Lower leg skin (tissue), 4 donors: Measurements from ENCODE around the gene FEM1B. TPM values are rescaled to one million over a fixed set of nuclear protein-coding genes. Genes with fewer than 3 reads are reported as not detected.

Experiments
- DNase-seq, 2 donors: peaks; one replicate each; pipeline ENCODE4 v3.0.0-alpha.2; 2019; ENCODE audit warnings: low spot score in 2 of 2
- H3K4me3 ChIP-seq: fragments of 200-600 bp; sonication (generic); 2 replicates; pipeline ENCODE4 v1.5.1; 2017; ENCODE audit warnings: mild to moderate bottlenecking, low read depth; ENCODE audit not compliant: poor library complexity, severe bottlenecking
- CTCF ChIP-seq, 3 donors: fragments of 450-650 bp; IDR thresholded peaks; one replicate each; pipeline ENCODE4 v1.5.1; 2016; ENCODE audit warnings: antibody characterized with exemption in 3 of 3, mild to moderate bottlenecking in 3 of 3, moderate library complexity in 2 of 3
- POLR2A ChIP-seq, 2 donors: fragments of 450-650 bp; IDR thresholded peaks; one replicate each; pipeline ENCODE4 v1.6.1; 2016 to 2017; ENCODE audit warnings: antibody characterized with exemption in 2 of 2, mild to moderate bottlenecking in 1 of 2, moderate library complexity in 1 of 2
- WGBS, 2 donors: methylation state at CpG; one replicate each; pipeline ENCODE4 v1.1.5; 2018; 5-methylcytosine and 5-hydroxymethylcytosine counted together
- intact Hi-C: fragments of 100-400 bp; cut with DNase I; formaldehyde crosslinking; loops from one replicate; pipeline ENCODE4 v1.15.0; 2023; ENCODE audit warnings: low total_unique reads
- total RNA-seq, 4 donors: library from RNA; depleted of rRNA; stranded (reverse); fragments of >200 nt; gene quantifications; one replicate each; pipeline ENCODE4 v1.1.0, GENCODE V29; 2016

Gene FEM1B
- total RNA-seq, 4 donors from 2014 or later, result 70.6 to 90.9 (median 82.4) TPM

GRCh38 chr15:68289621-68290352 lies 12.2 kb downstream of the FEM1B start:
- H3K4me3 ChIP-seq, result no peak overlapping the region
- no peak for DNase-seq
- 85 to 89% methylated on average over 14 of the region's 14 CpGs for WGBS, 2 donors
- TF ChIP-seq POLR2A (IDR thresholded peaks at IDR 0.05), result no peak
- no peak for TF ChIP-seq CTCF (IDR thresholded peaks at IDR 0.05)
- intact Hi-C loops, result no loop called here

GRCh38 chr15:68290715-68291114 lies 13.2 kb downstream of the FEM1B start:
- intact Hi-C loops, result no loop called here
- 90 to 93% methylated on average over 8 of the region's 8 CpGs for WGBS, 2 donors
- H3K4me3 ChIP-seq, result no peak overlapping the region
- TF ChIP-seq POLR2A (IDR thresholded peaks at IDR 0.05) (no peak), CTCF (IDR thresholded peaks at IDR 0.05) (no peak)
- no peak for DNase-seq

- DNase-seq, result no peak
- intact Hi-C loops, result no loop called here
- no peak for TF ChIP-seq CTCF (IDR thresholded peaks at IDR 0.05)
- TF ChIP-seq POLR2A (IDR thresholded peaks at IDR 0.05), result no peak
- no peak overlapping the region for H3K4me3 ChIP-seq
These were observed 14.7 kb downstream of the FEM1B start for GRCh38 chr15:68292157-68292781.

GRCh38 chr15:68292967-68293366 lies 15.4 kb downstream of the FEM1B start:
- H3K4me3 ChIP-seq, result no peak overlapping the region
- TF ChIP-seq CTCF (IDR thresholded peaks at IDR 0.05) (no peak), POLR2A (IDR thresholded peaks at IDR 0.05) (no peak)
- intact Hi-C loops, result no loop called here
- DNase-seq, result no peak

- intact Hi-C loops, result no loop called here
- H3K4me3 ChIP-seq, result no peak overlapping the region
- no peak for TF ChIP-seq CTCF (IDR thresholded peaks at IDR 0.05)
- TF ChIP-seq POLR2A (IDR thresholded peaks at IDR 0.05), result no peak
- 58% methylated on average over 4 of the region's 4 CpGs for WGBS, 2 donors
- no peak for DNase-seq
These were observed 17.7 kb downstream of the FEM1B start for GRCh38 chr15:68295014-68295805.
